ENCODE results near the gene BRD9. TPM values are rescaled to one million over a fixed set of nuclear protein-coding genes. Genes with fewer than 3 reads are reported as not detected.
"Not testable (repeated sequence)": the region's sequence is repeated elsewhere in the genome, so short reads cannot be mapped to it uniquely, and the experiment has no call there.

Gene BRD9
- total RNA-seq, 1 experiment from 2014 or later, result 30.4 TPM

DNA sequence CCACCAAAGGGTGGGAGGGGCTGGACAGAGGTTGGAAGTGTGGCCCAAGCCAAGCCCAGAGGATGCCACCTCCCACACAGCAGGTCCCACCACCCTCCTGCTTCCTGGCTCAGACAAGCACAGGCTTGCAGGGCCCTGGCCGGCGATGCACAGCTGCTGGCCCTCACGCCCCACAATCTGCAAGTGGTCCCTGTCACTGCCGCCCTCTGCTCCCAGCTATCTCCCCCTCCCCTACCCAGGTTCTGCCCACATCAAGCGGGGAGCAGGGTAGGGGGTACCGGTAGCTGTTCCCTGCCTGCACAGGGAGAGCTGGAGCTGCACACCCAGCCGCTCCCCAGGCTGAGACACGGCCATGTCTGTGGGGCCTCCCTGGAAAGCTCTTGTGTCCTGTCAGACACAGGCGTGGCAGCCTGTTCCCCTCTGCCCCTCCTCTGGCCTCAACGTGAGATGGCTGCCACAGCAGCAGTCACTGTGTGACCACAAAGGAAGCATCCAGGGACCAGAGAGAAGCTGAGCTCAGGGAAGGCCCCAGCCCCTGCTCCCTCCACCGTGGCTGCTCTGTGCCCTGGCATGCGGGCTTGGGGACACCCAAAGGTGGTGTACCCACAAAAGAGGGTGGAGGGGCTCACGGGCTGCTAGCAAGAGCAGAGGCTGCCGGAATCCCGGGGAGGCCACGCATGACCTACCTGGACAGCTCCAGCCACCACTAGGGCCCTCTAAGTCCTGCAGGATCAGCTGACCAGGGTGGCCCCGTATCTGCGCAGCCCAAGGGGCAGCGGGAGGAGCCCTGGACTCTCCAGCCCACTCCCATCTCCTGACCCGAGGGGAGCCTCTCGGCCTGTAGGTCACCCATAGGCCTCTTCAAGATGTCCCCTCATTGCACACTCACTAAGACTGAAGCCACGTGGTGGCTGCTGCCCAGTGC lies 30.9 kb downstream of the BRD9 start:
- no peak for DNase-seq (ENCODE audit: extremely low read depth, low read depth)

- DNase-seq (ENCODE audit: extremely low read depth, low read depth), result no peak
Measured at GRCh38 chr5:860506-861150, 32.0 kb downstream of the BRD9 start.

DNA sequence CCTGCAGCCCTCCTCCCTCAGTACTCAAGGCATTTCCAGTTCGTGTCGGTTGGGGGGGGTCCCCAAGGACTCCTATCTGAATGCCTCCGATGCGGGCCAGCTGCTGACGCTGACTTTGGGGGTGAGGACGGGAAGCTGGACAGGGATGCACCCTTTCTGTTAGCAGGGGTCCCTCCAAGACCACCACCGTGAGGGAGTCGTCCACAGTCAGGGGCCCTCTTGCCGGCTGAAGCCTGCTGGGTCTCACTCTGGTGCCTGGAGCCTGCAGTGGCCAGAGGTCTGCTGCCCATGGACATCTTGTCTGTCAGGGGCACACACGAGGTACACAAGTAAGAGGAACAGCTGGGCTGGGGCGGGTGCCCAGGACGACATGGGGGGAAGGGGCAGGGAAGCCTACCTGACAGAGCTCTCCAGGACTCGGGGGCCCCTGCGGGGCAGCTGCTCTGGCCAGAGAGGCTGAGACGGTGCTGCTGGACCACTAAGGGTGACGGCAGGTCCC lies 32.8 kb downstream of the BRD9 start:
- no peak for DNase-seq (ENCODE audit: extremely low read depth, low read depth)

GRCh38 chr5:859391-859790 lies 33.2 kb downstream of the BRD9 start:
- DNase-seq (ENCODE audit: extremely low read depth, low read depth), result no peak

GRCh38 chr5:858726-859125 lies 33.9 kb downstream of the BRD9 start:
- DNase-seq (ENCODE audit: extremely low read depth, low read depth), result no peak

- no peak for DNase-seq (ENCODE audit: extremely low read depth, low read depth)
Measured at GRCh38 chr5:856531-857425, 35.8 kb downstream of the BRD9 start.

- DNase-seq (ENCODE audit: extremely low read depth, low read depth), result no peak
Measured at GRCh38 chr5:855771-856530, 36.6 kb downstream of the BRD9 start.

DNA sequence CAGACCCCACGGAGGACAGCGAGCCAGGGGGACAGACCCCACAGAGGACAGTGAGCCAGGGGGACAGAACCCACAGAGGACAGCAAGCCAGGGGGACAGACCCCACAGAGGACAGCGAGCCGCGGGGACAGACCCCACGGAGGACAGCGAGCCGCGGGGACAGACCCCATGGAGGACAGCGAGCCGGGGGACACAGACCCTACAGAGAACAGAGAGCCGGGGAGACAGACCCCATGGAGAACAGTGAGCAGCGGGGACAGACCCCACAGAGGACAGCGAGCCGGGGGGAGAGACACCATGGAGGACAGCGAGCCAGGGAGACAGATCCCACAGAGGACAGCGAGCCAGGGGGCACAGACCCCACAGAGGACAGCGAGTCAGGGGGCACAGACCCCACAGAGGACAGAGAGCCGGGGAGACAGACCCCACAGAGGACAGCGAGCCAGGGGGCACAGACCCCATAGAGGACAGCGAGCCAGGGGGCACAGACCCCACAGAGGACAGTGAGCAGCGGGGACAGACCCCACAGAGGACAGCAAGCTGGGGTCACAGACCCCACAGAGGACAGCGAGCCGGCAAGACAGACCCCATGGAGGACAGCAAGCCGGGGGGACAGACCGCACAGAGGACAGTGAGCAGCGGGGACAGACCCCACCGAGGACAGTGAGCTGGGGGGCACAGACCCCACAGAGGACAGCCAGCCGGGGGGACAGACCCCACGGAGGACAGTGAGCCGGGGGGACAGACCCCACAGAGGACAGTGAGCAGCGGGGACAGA lies 37.4 kb downstream of the BRD9 start:
- no peak for DNase-seq (ENCODE audit: extremely low read depth, low read depth)

GRCh38 chr5:854217-854616 lies 38.4 kb downstream of the BRD9 start:
- DNase-seq (ENCODE audit: extremely low read depth, low read depth), result no peak

DNA sequence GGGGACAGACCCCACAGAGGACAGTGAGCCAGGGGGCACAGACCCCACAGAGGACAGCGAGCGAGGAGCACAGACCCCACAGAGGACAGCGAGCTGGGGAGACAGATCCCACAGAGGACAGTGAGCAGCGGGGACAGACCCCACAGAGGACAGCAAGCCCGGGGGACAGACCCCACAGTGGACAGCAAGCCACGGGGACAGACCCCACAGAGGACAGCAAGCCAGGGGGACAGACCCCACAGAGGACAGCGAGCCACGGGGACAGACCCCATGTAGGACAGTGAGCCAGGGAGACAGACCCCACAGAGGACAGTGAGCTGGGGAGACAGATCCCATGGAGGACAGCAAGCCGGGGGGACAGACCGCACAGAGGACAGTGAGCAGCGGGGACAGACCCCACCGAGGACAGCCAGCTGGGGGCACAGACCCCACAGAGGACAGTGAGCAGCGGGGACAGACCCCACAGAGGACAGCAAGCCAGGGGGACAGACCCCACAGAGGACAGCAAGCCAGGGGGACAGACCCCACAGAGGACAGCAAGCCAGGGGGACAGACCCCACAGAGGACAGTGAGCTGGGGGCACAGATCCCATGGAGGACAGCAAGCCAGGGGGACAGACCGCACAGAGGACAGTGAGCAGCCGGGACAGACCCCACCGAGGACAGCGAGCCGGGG lies 39.0 kb downstream of the BRD9 start:
- not testable (repeated sequence) for DNase-seq (ENCODE audit: extremely low read depth, low read depth)

DNA sequence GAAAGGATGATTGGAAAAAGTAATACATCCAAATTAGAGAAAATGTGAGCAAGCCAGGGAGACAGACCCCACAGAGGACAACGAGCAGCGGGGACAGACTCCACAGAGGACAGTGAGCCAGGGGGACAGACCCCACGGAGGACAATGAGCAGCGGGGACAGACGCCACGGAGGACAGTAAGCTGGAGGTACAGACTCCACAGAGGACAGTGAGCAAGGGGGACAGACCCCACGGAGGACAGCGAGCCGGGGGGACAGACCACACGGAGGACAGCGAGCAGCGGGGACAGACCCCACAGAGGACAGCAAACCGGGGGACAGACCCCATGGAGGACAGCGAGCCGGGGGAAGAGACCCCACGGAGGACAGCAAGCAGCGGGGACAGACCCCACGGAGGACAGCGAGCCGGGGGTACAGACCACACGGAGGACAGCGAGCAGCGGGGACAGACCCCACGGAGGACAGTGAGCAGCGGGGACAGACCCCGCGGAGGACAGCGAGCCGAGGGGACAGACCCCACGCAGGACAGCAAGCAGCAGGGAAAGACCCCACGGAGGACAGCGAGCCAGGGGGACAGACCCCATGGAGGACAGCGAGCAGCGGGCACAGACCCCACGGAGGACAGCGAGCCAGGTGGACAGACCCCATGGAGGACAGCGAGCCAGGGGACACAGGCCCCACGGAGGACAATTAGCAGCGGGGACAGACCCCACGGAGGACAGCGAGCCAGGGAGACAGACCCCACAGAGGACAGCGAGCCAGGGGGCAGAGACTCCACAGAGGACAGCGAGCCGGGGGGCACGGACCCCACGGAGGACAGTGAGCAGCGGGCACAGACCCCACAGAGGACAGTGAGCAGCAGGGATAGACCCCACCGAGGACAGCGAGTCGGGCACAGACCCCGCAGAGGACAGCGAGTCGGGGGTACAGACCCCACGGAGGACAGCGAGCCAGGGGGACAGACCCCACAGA lies 39.9 kb downstream of the BRD9 start:
- no peak for DNase-seq (ENCODE audit: extremely low read depth, low read depth)

- DNase-seq (ENCODE audit: extremely low read depth, low read depth), result no peak
Measured at GRCh38 chr5:852018-852417, 40.6 kb downstream of the BRD9 start.

GRCh38 chr5:851553-851952 lies 41.0 kb downstream of the BRD9 start:
- DNase-seq (ENCODE audit: extremely low read depth, low read depth), result no peak

GRCh38 chr5:851076-851475 lies 41.5 kb downstream of the BRD9 start:
- no peak for DNase-seq (ENCODE audit: extremely low read depth, low read depth)

DNA sequence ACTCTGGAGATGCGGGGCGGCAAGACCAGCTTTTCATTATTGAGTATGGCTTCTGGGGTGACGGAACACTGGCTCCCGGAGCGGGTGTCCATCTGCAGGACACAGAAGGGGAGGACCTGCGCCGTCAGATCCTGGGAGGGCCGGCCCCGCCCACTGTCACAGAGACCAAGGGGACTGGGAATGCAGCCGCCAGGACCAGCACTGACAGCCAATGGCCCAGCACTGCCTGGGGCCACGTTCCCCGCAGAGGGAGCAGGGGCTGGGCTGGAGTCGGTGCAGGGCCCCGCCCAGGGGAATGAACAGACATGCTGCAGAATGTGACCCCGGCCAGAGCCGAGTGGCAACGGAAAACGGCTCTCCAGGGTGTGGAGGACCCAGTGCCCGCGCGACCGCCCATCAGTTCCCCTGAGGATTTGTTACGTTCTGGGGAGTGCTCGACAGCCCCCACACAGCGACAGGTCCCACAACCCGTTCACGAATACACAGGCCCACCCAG lies 42.0 kb downstream of the BRD9 start, which contains the start of gene ZDHHC11:
ZDHHC11 (minus strand) TSS at position 476 of the 496 bp plus-strand sequence; CDS start at position 92, 384 bp downstream.
- no peak for DNase-seq (ENCODE audit: extremely low read depth, low read depth)

GRCh38 chr5:849651-850301 lies 42.8 kb downstream of the BRD9 start:
- DNase-seq (ENCODE audit: extremely low read depth, low read depth), result no peak

- no peak for DNase-seq (ENCODE audit: extremely low read depth, low read depth)
Measured at GRCh38 chr5:848671-849111, 43.9 kb downstream of the BRD9 start.

All from NCI-H460 (cell line).